HG02642 (cell line): ENCODE results near the gene CAPN7.

Experiments
- ATAC-seq: cut with Tn5 transposase; IDR thresholded peaks from one replicate; pipeline ENCODE4 v1.9.1; 2021; ENCODE audit warnings: mild to moderate bottlenecking; ENCODE audit not compliant: unreplicated experiment, poor library complexity

Gene CAPN7

GRCh38 chr3:15197340-15198029 lies 8.6 kb upstream of the CAPN7 start:
- no peak for ATAC-seq

GRCh38 chr3:15198686-15199085 lies 7.4 kb upstream of the CAPN7 start:
- ATAC-seq, result no peak

GRCh38 chr3:15199493-15200105 lies 6.4 kb upstream of the CAPN7 start:
- no peak for ATAC-seq

- ATAC-seq, result no peak
Observed at GRCh38 chr3:15204005-15204404, 2.0 kb upstream of the CAPN7 start.

GRCh38 chr3:15205482-15205933 lies 538 bp upstream of the CAPN7 start:
- ATAC-seq, result no peak

GRCh38 chr3:15206662-15207576 lies 873 bp downstream of the CAPN7 start:
- no peak for ATAC-seq

GRCh38 chr3:15207836-15208504 lies 1.9 kb downstream of the CAPN7 start:
- no peak for ATAC-seq

- ATAC-seq, result no peak
Observed at GRCh38 chr3:15211937-15212336, 5.9 kb downstream of the CAPN7 start.

- ATAC-seq, result no peak
Observed at GRCh38 chr3:15214758-15215157, 8.7 kb downstream of the CAPN7 start.

GRCh38 chr3:15215996-15216395 lies 9.9 kb downstream of the CAPN7 start:
- no peak for ATAC-seq

- no peak for ATAC-seq
Observed at GRCh38 chr3:15216501-15216900, 10.5 kb downstream of the CAPN7 start.

GRCh38 chr3:15217011-15217671 lies 11.1 kb downstream of the CAPN7 start:
- ATAC-seq, result no peak

- no peak for ATAC-seq
Observed at GRCh38 chr3:15217841-15218267, 11.8 kb downstream of the CAPN7 start.

GRCh38 chr3:15218689-15219088 lies 12.6 kb downstream of the CAPN7 start:
- no peak for ATAC-seq

- no peak for ATAC-seq
Observed at GRCh38 chr3:15220056-15220455, 14.0 kb downstream of the CAPN7 start.

GRCh38 chr3:15220661-15221060 lies 14.6 kb downstream of the CAPN7 start:
- no peak for ATAC-seq

GRCh38 chr3:15221574-15222217 lies 15.7 kb downstream of the CAPN7 start:
- ATAC-seq, result no peak

GRCh38 chr3:15223685-15224572 lies 17.9 kb downstream of the CAPN7 start:
- ATAC-seq, result no peak

- ATAC-seq, result no peak
Observed at GRCh38 chr3:15228147-15228546, 22.1 kb downstream of the CAPN7 start.
